Stimulated activated naive CD8-positive, alpha-beta T cell treated with anti-CD3 and anti-CD28 coated beads, Interleukin-15, Interleukin-2, amounts not matched to agents 100 ng/mL and 50 ng/mL, for 24 hours (primary cell): ENCODE results near the gene GRIK2.

Experiments
- H3K27ac Mint-ChIP-seq: one replicate; pipeline ENCODE4 v1.8.0; 2021; ENCODE audit warnings: mild to moderate bottlenecking, mixed read lengths
- H3K27me3 Mint-ChIP-seq: one replicate; pipeline ENCODE4 v1.8.0; 2021; ENCODE audit warnings: mixed read lengths
- H3K36me3 Mint-ChIP-seq: one replicate; pipeline ENCODE4 v1.8.0; 2021; ENCODE audit warnings: low read depth, mixed read lengths
- H3K4me1 Mint-ChIP-seq: one replicate; pipeline ENCODE4 v1.8.0; 2021; ENCODE audit warnings: low read depth, mixed read lengths
- H3K4me3 Mint-ChIP-seq: one replicate; pipeline ENCODE4 v1.8.0; 2021; ENCODE audit warnings: mild to moderate bottlenecking, mixed read lengths
- H3K9me3 Mint-ChIP-seq: one replicate; pipeline ENCODE4 v1.8.0; 2021; ENCODE audit warnings: mixed read lengths

The GRIK2 gene

GRCh38 chr6:101395345-101395744 lies 1.8 kb downstream of the GRIK2 start:
- Mint-ChIP-seq H3K36me3 (no peaks in the 10 kb centered on the region), H3K27ac (no peak overlapping the region), H3K27me3 (peaks cover 74% of the 10 kb centered on the region), H3K4me3 (no peak overlapping the region), H3K4me1 (no peaks in the 10 kb centered on the region), H3K9me3 (peaks cover 4% of the 10 kb centered on the region)

- peaks cover 77% of the 10 kb centered on the region for H3K27me3 Mint-ChIP-seq
- H3K4me1 Mint-ChIP-seq: no peaks in the 10 kb centered on the region
- no peak overlapping the region for H3K27ac Mint-ChIP-seq
- no peak overlapping the region for H3K4me3 Mint-ChIP-seq
- peaks cover 7% of the 10 kb centered on the region for H3K9me3 Mint-ChIP-seq
- H3K36me3 Mint-ChIP-seq: no peaks in the 10 kb centered on the region
These were observed 3.2 kb downstream of the GRIK2 start for GRCh38 chr6:101396548-101397173.

GRCh38 chr6:101397199-101397598 lies 3.7 kb downstream of the GRIK2 start:
- Mint-ChIP-seq H3K4me1 (no peaks in the 10 kb centered on the region), H3K36me3 (peaks cover 3% of the 10 kb centered on the region), H3K27ac (no peak overlapping the region), H3K9me3 (peaks cover 7% of the 10 kb centered on the region), H3K27me3 (peaks cover 76% of the 10 kb centered on the region), H3K4me3 (no peak overlapping the region)

- no peak overlapping the region for H3K4me3 Mint-ChIP-seq
- H3K36me3 Mint-ChIP-seq: peaks cover 4% of the 10 kb centered on the region
- H3K9me3 Mint-ChIP-seq: peaks cover 7% of the 10 kb centered on the region
- no peak overlapping the region for H3K27ac Mint-ChIP-seq
- peaks cover 78% of the 10 kb centered on the region for H3K27me3 Mint-ChIP-seq
- no peaks in the 10 kb centered on the region for H3K4me1 Mint-ChIP-seq
These were observed 5.5 kb downstream of the GRIK2 start for GRCh38 chr6:101398716-101399615.

- Mint-ChIP-seq H3K36me3 (peaks cover 4% of the 10 kb centered on the region), H3K4me1 (no peaks in the 10 kb centered on the region), H3K27me3 (peaks cover 75% of the 10 kb centered on the region), H3K9me3 (peaks cover 7% of the 10 kb centered on the region), H3K27ac (no peak overlapping the region), H3K4me3 (no peak overlapping the region)
These were observed 6.2 kb downstream of the GRIK2 start for GRCh38 chr6:101399616-101400162.

- H3K9me3 Mint-ChIP-seq: peaks cover 7% of the 10 kb centered on the region
- H3K4me3 Mint-ChIP-seq: no peak overlapping the region
- H3K4me1 Mint-ChIP-seq: no peaks in the 10 kb centered on the region
- H3K36me3 Mint-ChIP-seq: peaks cover 4% of the 10 kb centered on the region
- H3K27me3 Mint-ChIP-seq: peaks cover 67% of the 10 kb centered on the region
- no peak overlapping the region for H3K27ac Mint-ChIP-seq
These were observed 7.0 kb downstream of the GRIK2 start for GRCh38 chr6:101400326-101401135.

- no peak overlapping the region for H3K4me3 Mint-ChIP-seq
- H3K4me1 Mint-ChIP-seq: no peaks in the 10 kb centered on the region
- peaks cover 4% of the 10 kb centered on the region for H3K36me3 Mint-ChIP-seq
- peaks cover 7% of the 10 kb centered on the region for H3K9me3 Mint-ChIP-seq
- H3K27me3 Mint-ChIP-seq: peaks cover 66% of the 10 kb centered on the region
- no peak overlapping the region for H3K27ac Mint-ChIP-seq
These were observed 7.7 kb downstream of the GRIK2 start for GRCh38 chr6:101401171-101401570.

- H3K27me3 Mint-ChIP-seq: peaks cover 64% of the 10 kb centered on the region
- no peaks in the 10 kb centered on the region for H3K4me1 Mint-ChIP-seq
- H3K4me3 Mint-ChIP-seq: no peak overlapping the region
- peaks cover 4% of the 10 kb centered on the region for H3K36me3 Mint-ChIP-seq
- H3K27ac Mint-ChIP-seq: peak overlapping the region; percentile 9
- H3K9me3 Mint-ChIP-seq: peaks cover 7% of the 10 kb centered on the region
These were observed 8.5 kb downstream of the GRIK2 start for GRCh38 chr6:101401792-101402621.

- H3K27ac Mint-ChIP-seq: no peak overlapping the region
- H3K9me3 Mint-ChIP-seq: peaks cover 7% of the 10 kb centered on the region
- H3K4me1 Mint-ChIP-seq: no peaks in the 10 kb centered on the region
- H3K27me3 Mint-ChIP-seq: peaks cover 61% of the 10 kb centered on the region
- H3K4me3 Mint-ChIP-seq: no peak overlapping the region
- peaks cover 4% of the 10 kb centered on the region for H3K36me3 Mint-ChIP-seq
These were observed 9.1 kb downstream of the GRIK2 start for GRCh38 chr6:101402622-101403031.

GRCh38 chr6:101403216-101403945 lies 9.9 kb downstream of the GRIK2 start:
- peaks cover 60% of the 10 kb centered on the region for H3K27me3 Mint-ChIP-seq
- H3K4me1 Mint-ChIP-seq: no peaks in the 10 kb centered on the region
- H3K27ac Mint-ChIP-seq: no peak overlapping the region
- no peak overlapping the region for H3K4me3 Mint-ChIP-seq
- peaks cover 4% of the 10 kb centered on the region for H3K36me3 Mint-ChIP-seq
- H3K9me3 Mint-ChIP-seq: peaks cover 11% of the 10 kb centered on the region

- peaks cover 46% of the 10 kb centered on the region for H3K27me3 Mint-ChIP-seq
- no peak overlapping the region for H3K27ac Mint-ChIP-seq
- H3K36me3 Mint-ChIP-seq: peaks cover 4% of the 10 kb centered on the region
- H3K4me1 Mint-ChIP-seq: no peaks in the 10 kb centered on the region
- H3K4me3 Mint-ChIP-seq: no peak overlapping the region
- H3K9me3 Mint-ChIP-seq: peaks cover 7% of the 10 kb centered on the region
These were observed 11.3 kb downstream of the GRIK2 start for GRCh38 chr6:101404775-101405174.

- no peak overlapping the region for H3K4me3 Mint-ChIP-seq
- peaks cover 2% of the 10 kb centered on the region for H3K9me3 Mint-ChIP-seq
- H3K27me3 Mint-ChIP-seq: no peaks in the 10 kb centered on the region
- no peaks in the 10 kb centered on the region for H3K4me1 Mint-ChIP-seq
- H3K27ac Mint-ChIP-seq: no peak overlapping the region
- H3K36me3 Mint-ChIP-seq: no peaks in the 10 kb centered on the region
These were observed 20.3 kb downstream of the GRIK2 start for GRCh38 chr6:101413773-101414172.

- Mint-ChIP-seq H3K4me1 (no peaks in the 10 kb centered on the region), H3K27me3 (no peaks in the 10 kb centered on the region), H3K9me3 (peaks cover 2% of the 10 kb centered on the region), H3K27ac (no peak overlapping the region), H3K36me3 (no peaks in the 10 kb centered on the region), H3K4me3 (no peak overlapping the region)
These were observed 24.4 kb downstream of the GRIK2 start for GRCh38 chr6:101417900-101418299.
